Mucosa of rectum (tissue), 2 donors: ENCODE data around the gene ADIRF.

Source experiments
- H3K27ac ChIP-seq, 2 donors: one replicate each; pipeline ENCODE4 v1.7.0; 2013; ENCODE audit warnings: inconsistent platforms in 2 of 2, low read depth in 2 of 2, low read length in 2 of 2
- H3K27me3 ChIP-seq, 2 donors: one replicate each; pipeline ENCODE4 v1.7.0; 2013; ENCODE audit warnings: low read length in 2 of 2; ENCODE audit not compliant: control insufficient read depth in 2 of 2, insufficient read depth in 2 of 2
- H3K36me3 ChIP-seq, 2 donors: one replicate each; pipeline ENCODE4 v1.7.0; 2013; ENCODE audit warnings: low read length in 2 of 2; ENCODE audit not compliant: control insufficient read depth in 2 of 2, insufficient read depth in 2 of 2
- H3K4me1 ChIP-seq, 2 donors: one replicate each; pipeline ENCODE4 v1.7.0; 2013; ENCODE audit warnings: low read length in 2 of 2, mild to moderate bottlenecking in 1 of 2; ENCODE audit not compliant: control insufficient read depth in 2 of 2, insufficient read depth in 2 of 2
- H3K4me3 ChIP-seq, 2 donors: one replicate each; pipeline ENCODE4 v1.7.0; 2013; ENCODE audit warnings: low read length in 2 of 2
- H3K9ac ChIP-seq, 2 donors: one replicate each; pipeline ENCODE4 v1.7.0; 2013; ENCODE audit warnings: low read length in 2 of 2, low read depth in 1 of 2, mild to moderate bottlenecking in 1 of 2
- H3K9me3 ChIP-seq, 2 donors: one replicate each; pipeline ENCODE4 v1.7.0; 2013; ENCODE audit warnings: low read length in 2 of 2; ENCODE audit not compliant: control insufficient read depth in 2 of 2
- donor health status: healthy.
- donor health status: Normal muscosa, but diverticular disease.

Gene ADIRF

GRCh38 chr10:86956195-86956847 is 12.0 kb upstream of the ADIRF start:
- peaks cover 0 to 3% of the 10 kb centered on the region in 2 donors for H3K4me1 ChIP-seq
- H3K27ac ChIP-seq = peak overlapping the region in 1 of 2 donors; percentile 52
- H3K27me3 ChIP-seq = no peaks in the 10 kb centered on the region
- H3K36me3 ChIP-seq = no peaks in the 10 kb centered on the region
- no peaks in the 10 kb centered on the region for H3K9me3 ChIP-seq
- no peak overlapping the region for H3K4me3 ChIP-seq
- H3K9ac ChIP-seq = no peak overlapping the region

GRCh38 chr10:86956848-86957448 is 11.3 kb upstream of the ADIRF start:
- Histone ChIP-seq H3K9ac (no peak overlapping the region), H3K9me3 (no peaks in the 10 kb centered on the region), H3K27me3 (no peaks in the 10 kb centered on the region), H3K36me3 (no peaks in the 10 kb centered on the region), H3K27ac (peak overlapping the region in 1 of 2 donors; percentile 52), H3K4me1 (peaks cover 0 to 3% of the 10 kb centered on the region in 2 donors), H3K4me3 (peak overlapping the region in 1 of 2 donors; percentile 37)

GRCh38 chr10:86957471-86958115 is 10.7 kb upstream of the ADIRF start, which contains the start of gene MMRN2:
Gene MMRN2, minus strand, starts transcription at chr10:86957615. Its CDS starts 74 bp downstream, at chr10:86957541.
- Histone ChIP-seq H3K4me1 (peaks cover 0 to 3% of the 10 kb centered on the region in 2 donors), H3K27me3 (no peaks in the 10 kb centered on the region), H3K9me3 (no peaks in the 10 kb centered on the region), H3K4me3 (peak within 1 kb of the TSS in 1 of 2 donors; percentile 37), H3K36me3 (no peaks in the 10 kb centered on the region), H3K27ac (peak within 1 kb of the TSS; percentile 5 to 52), H3K9ac (no peak within 1 kb of the TSS)

- H3K27me3 ChIP-seq = no peaks in the 10 kb centered on the region
- peaks cover 0 to 3% of the 10 kb centered on the region in 2 donors for H3K4me1 ChIP-seq
- H3K36me3 ChIP-seq = no peaks in the 10 kb centered on the region
- peak within 1 kb of the TSS; percentile 21 to 52 for H3K27ac ChIP-seq
- no peaks in the 10 kb centered on the region for H3K9me3 ChIP-seq
- no peak within 1 kb of the TSS for H3K9ac ChIP-seq
- H3K4me3 ChIP-seq = peak within 1 kb of the TSS in 1 of 2 donors; percentile 37
Measured at GRCh38 chr10:86958116-86958900, 10.0 kb upstream of the ADIRF start, which contains the start of gene SNCG. Gene SNCG, plus strand, starts transcription at chr10:86958599. Its CDS starts 99 bp downstream, at chr10:86958698.

GRCh38 chr10:86958901-86959736 is 9.2 kb upstream of the ADIRF start:
- H3K27ac ChIP-seq = peak overlapping the region; percentile 21 to 32
- H3K9ac ChIP-seq = no peak overlapping the region
- H3K36me3 ChIP-seq = no peaks in the 10 kb centered on the region
- no peaks in the 10 kb centered on the region for H3K4me1 ChIP-seq
- H3K9me3 ChIP-seq = no peaks in the 10 kb centered on the region
- H3K4me3 ChIP-seq = no peak overlapping the region
- H3K27me3 ChIP-seq = no peaks in the 10 kb centered on the region

GRCh38 chr10:86959737-86960002 is 8.6 kb upstream of the ADIRF start:
- Histone ChIP-seq H3K9me3 (no peaks in the 10 kb centered on the region), H3K27ac (peak overlapping the region in 1 of 2 donors; percentile 20), H3K9ac (no peak overlapping the region), H3K4me3 (no peak overlapping the region), H3K36me3 (no peaks in the 10 kb centered on the region), H3K27me3 (no peaks in the 10 kb centered on the region), H3K4me1 (no peaks in the 10 kb centered on the region)

GRCh38 chr10:86960003-86960862 is 8.0 kb upstream of the ADIRF start:
- Histone ChIP-seq H3K4me1 (no peaks in the 10 kb centered on the region), H3K4me3 (no peak overlapping the region), H3K9ac (no peak overlapping the region)

GRCh38 chr10:86960863-86961434 is 7.3 kb upstream of the ADIRF start:
- Histone ChIP-seq H3K9me3 (no peaks in the 10 kb centered on the region), H3K36me3 (no peaks in the 10 kb centered on the region), H3K27me3 (no peaks in the 10 kb centered on the region), H3K4me3 (no peak overlapping the region), H3K9ac (no peak overlapping the region), H3K27ac (no peak overlapping the region), H3K4me1 (no peaks in the 10 kb centered on the region)

More at GRCh38 chr10:86960003-86960862, 8.0 kb upstream of the ADIRF start:
- Histone ChIP-seq H3K27ac (no peak overlapping the region), H3K27me3 (no peaks in the 10 kb centered on the region), H3K9me3 (no peaks in the 10 kb centered on the region), H3K36me3 (no peaks in the 10 kb centered on the region)
